DND-41 (cell line): ENCODE results near the gene SELENOS.

Experiments used
- EZH2 ChIP-seq: IDR thresholded peaks from 3 replicates; pipeline ENCODE4 v1.6.1; 2012; ENCODE audit warnings: borderline replicate concordance, low read depth, mild to moderate bottlenecking, moderate library complexity, low read length, inconsistent platforms; ENCODE audit not compliant: severe bottlenecking
- TF ChIP-seq, protein P1 (sequence below): IDR thresholded peaks from 2 replicates; pipeline ENCODE4 v1.5.1; 2012; ENCODE audit warnings: borderline replicate concordance, low read length, moderate library complexity, mild to moderate bottlenecking; ENCODE audit not compliant: poor library complexity, severe bottlenecking; ENCODE audit errors: extremely low read depth

DNA sequence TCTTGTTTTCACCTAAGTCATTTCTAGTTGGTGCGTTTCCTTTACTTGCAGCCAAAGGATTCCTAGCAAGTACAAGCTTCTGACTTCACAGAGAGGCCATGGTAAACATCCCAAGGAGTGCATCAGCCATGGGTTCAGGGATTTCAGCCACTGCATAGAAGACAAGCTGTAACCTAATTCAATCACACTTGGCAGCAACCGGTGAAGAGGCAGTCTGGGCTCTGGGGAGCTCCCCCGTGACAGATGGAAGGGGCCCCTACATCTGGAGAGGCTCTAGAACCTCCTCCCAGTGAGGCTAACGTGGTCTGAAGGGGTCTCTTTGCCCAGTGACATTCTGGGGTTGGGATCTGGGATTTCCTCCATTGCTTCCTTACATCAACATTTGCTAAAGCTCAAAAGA is 26.1 kb upstream of the SELENOS start:
- TF ChIP-seq, protein P1, sequence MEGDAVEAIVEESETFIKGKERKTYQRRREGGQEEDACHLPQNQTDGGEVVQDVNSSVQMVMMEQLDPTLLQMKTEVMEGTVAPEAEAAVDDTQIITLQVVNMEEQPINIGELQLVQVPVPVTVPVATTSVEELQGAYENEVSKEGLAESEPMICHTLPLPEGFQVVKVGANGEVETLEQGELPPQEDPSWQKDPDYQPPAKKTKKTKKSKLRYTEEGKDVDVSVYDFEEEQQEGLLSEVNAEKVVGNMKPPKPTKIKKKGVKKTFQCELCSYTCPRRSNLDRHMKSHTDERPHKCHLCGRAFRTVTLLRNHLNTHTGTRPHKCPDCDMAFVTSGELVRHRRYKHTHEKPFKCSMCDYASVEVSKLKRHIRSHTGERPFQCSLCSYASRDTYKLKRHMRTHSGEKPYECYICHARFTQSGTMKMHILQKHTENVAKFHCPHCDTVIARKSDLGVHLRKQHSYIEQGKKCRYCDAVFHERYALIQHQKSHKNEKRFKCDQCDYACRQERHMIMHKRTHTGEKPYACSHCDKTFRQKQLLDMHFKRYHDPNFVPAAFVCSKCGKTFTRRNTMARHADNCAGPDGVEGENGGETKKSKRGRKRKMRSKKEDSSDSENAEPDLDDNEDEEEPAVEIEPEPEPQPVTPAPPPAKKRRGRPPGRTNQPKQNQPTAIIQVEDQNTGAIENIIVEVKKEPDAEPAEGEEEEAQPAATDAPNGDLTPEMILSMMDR, result no peak
- no peak for TF ChIP-seq EZH2
